HG03571 (cell line): ENCODE data around the gene ZCCHC2.
A peak's percentile ranks its signal among the peaks of the same experiment; 100 is the strongest.

ENCODE experiments used
- ATAC-seq: cut with Tn5 transposase; IDR thresholded peaks from one replicate; pipeline ENCODE4 v1.9.1; 2021; ENCODE audit not compliant: unreplicated experiment

ZCCHC2 gene

DNA sequence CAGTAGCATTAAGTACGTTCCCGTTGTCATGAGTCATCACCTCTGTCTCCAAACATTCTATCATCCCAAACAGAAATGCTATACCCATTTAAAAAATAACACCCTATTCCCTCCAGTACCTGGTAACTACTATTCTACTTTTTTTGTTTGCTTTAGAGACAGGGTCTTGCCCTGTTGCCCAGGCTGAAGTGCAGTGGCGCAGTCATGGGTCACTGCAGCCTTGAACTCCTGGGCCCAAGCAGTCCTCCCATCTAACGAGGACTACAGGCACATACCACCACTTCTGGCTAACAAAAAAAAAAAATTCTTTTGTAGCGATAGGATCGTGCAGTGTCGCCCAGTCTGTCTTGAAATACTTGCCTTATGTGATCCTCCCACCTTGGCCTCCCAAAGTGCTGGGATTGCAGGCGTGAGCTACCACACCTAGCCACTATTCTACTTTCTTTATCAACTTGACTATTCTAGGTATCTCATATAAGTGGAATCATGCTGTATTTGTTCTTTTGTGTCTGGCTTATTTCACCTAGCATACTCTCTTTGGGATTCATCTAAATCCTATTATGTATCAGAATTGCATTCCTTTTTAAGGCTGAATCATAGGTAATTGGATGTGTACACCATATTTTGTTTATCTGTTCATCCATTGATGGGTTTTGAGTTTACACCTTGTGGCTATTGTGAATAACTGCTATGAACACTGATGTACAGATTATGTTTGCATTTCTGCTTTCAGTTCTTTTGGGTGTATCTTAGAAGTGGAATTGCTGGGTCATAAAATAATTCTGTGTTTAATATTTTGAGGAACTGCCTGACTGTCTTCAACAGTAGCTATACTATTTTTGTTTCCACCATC, 14.4 kb downstream of the ZCCHC2 start:
- ATAC-seq, result no peak

DNA sequence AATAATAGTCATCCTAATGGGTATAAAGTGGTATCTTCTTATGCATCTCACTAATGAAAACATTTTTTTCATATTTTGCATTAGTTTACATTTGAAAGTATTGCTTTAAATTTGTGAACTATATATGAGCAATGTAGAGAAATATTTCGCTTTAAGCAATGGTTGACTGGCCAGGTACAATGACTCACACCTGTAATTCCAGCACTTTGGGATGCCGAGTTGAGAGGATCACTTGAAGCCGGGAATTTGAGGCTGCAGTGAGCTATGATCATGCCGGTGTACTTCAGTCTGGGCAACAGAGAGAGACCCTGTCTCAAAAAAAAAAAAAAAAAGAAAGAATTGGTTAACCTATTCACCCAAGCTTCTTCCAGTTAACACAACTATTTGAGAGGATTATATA, 15.1 kb downstream of the ZCCHC2 start:
- ATAC-seq, result no peak

DNA sequence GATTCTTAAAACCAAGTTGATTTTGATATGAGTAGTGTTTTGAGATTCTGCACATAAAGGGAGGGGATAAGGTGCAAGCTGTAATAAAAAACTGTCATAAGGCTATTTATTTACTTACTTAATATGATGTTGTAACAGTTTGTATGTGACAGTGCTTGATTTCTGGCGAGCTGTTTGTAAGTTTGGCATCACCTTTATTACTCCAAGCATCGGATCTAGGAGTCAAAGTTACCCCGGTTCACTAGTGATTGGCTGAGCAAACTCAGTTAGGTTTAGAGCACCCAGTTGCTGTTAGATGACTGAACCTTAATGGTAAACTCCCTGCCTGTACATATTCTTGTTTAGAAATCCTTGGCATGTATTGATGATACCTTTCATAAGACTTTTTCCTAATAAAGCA, 16.1 kb downstream of the ZCCHC2 start:
- no peak for ATAC-seq

DNA sequence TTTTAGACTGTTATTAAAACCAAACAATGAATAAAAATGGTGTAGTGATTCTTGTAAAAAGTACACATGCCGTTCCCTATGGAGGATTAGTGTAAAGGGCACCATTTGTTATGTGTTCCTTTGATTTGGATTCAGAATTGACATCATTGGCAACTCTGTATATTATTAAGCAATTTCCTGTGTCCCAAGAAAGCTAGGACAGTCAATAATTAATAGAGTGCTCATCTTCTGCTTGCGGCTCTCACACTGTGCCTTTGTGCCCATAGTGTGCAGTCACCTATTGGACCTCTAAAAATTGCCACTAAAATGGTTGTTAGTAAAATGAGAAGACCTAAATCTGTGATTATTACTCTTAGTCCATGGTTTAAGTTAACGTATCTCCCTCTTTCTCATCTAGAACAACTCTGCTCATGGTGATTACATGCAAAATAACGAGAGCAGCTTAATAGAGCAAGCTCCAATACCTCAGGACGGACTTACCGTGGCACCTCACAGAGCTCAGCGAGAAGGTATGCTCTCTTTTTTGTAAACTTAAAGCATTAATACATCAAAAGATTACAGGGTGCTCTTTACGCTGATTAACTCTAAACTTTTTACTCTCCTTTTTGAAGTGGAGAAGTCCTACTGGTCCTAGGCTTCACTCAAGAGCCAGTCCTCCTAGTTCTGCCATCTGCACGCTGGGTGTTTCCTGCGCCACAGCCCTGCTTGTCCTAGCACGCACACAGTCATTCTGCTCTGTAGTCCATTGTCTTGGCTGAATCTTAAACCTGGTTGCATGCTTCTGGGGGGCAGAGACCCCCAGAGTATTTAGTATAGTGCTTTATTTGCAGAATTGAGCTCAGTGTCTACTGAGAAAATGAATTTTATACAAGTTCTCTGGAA, 16.7 kb downstream of the ZCCHC2 start:
- no peak for ATAC-seq

DNA sequence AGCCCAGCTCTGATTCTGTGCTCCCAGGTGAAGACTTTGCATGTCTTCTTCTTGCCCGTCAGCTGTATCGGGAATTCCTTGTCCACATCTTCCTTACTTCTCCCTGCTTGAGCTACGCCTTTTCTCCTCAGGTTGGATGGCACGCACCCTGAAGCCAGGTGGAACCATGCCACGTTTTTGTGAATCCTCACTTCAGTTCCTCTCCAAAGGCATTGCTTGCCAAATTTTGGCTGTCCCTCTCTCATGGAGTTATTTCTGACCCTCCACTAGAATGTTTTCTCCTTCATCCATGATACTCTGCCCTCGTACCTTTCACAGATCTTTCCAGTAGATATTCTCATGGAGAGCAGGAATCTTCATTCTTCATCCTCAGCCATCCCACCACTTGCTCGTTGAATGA, 20.2 kb downstream of the ZCCHC2 start:
- ATAC-seq, result no peak

DNA sequence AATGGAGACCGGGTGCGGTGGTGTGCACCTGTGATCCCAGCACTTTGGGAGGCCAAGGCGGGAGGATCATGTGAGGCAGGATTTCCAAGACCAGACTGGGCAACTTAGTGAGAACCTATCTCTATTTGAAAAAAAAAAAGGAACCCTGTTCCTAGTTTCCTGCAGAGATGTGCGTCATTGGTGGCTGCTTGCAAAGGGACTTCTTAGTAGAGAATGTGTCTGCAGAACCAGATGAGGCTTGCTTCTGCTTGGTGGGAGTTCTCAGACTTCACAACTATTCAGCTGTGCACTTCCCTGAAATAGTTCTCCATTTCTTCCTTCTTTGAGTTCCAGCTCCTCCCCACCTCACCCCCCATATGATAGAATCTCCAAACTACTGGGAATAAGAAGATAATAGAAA, 22.3 kb downstream of the ZCCHC2 start:
- no peak for ATAC-seq

DNA sequence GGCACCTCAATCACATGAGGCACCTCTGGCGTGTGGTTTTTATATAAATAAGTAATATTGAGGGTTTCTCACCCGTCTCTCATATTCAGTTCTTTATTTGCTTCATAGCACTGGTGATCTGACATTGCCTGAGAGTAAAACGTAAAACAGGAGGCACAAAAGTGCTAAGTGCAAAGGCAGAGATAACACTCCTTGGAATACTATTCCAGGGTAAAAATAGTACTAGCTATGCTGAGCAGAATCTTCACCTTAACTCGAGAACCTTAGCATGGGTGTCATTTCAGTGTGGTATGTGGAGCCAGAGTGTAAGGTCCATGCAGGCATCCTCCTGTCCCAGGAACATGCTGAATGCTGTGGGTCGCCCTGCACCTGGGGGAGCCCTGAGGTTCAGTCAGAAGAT, 26.9 kb downstream of the ZCCHC2 start:
- no peak for ATAC-seq

DNA sequence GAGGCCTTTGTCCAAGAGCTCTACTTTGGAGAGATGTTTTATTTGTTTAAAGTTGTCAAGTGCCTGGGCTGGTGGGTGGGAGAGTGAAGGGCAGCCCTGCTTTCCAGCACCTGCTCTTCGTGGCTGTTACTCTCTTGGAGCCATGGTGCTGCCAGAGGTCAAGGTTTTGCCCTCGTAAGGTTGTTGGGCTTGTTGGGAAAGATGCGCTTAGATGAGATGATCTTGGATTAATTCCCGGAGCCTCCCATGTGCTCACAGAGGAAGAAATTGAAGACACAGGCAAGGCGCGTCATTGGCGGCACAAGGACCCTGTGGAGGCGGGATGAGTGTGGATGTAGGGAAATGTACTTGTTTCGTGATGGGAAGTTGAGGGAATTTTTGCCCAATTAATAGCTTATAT, 27.9 kb downstream of the ZCCHC2 start:
- ATAC-seq, result no peak

DNA sequence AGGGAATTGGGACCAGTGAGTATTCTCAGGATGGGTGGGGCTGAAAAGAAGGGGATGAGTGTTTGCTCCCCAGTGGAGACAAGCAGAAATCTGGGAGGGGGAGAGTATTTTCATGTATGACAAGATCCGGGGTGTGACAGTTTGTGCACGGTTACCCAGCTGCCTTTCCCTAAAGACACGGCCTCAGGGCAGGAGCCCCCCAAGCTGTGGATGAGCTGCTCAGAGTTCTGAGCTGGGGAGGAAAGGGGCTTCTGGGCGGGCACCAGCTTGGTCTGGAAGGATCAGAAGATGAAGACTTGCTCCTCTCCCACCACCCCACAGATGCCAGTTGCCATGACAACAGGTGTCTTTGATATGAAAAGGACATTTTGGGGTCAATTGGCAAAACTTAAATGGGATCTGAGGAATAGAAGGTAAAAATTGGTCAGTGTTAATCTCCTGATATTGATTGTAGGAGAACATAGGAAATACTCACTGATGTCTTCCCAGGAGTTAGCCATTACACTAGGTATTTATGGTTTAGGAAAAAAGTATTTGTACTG, 29.2 kb downstream of the ZCCHC2 start:
- no peak for ATAC-seq

DNA sequence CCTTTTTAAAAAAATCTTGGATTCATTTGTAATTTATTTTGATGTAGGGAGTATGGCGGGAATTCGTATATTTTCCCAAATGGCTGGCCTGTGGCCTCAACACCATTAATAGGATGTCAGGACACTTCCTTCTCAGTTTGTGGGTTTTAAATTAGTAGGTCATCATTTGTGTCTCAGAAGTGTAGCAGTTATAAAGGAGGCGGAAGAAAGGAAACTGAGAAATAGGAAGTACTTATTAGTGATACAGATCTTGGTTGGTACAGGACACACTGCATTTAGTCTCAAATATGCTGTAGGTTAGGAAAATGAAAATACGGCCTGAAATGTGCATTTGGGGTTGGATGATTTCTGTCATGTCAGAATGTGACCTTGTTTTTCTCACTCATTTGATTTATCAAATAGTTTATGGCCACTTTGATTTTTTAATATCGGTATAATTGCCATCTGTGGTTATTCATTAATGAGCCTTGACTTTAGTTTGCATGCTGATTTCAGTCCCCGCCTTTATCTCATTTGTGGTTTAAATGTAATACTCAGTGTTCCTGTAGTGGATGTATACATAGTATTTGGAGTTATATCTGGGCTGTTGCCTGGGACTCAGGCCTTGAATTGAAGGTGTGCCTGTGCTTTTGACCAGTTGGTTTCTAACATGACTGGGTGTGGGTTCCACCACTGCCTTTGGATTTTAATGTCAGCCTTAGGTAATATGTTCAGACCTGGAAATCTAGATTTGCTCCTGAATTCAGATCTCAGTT, 31.4 kb downstream of the ZCCHC2 start:
- peak; percentile 53 for ATAC-seq

DNA sequence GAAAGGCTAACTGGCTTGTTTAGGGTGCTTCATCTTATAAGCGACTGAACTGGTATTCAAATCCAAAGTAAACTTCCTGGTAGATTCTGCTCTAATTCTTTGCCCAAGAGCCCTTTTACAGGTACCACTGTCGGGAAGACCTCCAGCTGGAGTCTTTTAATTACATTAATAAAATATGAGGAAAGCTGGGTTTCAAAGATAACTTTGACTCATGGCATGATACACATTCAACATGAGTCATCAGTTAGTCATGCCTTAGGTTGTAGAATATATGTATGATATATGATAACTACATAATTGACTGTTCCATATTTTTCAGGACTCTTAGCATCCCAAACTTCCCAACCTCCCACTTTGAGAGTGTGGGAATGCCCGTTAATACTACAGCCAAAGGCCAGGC, 32.3 kb downstream of the ZCCHC2 start:
- ATAC-seq, result no peak

DNA sequence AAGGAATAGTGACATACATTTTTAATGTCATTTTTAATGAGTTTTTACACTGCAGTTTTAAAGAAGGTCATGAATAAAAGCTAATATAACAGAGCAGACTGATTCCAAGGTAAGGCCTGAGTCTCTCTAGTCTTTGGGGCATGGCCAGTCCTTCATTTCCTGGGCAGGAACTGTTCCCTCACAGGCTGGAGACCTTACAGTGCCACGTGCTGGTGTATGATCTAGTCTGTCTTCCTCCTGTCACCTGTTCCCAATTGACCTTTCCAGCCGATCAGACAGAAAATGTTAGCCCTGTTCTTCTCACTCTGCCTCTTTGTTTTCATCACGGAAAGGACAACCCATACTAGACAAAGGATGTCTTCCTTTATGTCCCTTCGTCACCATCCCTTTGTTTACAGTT, 33.6 kb downstream of the ZCCHC2 start:
- no peak for ATAC-seq

DNA sequence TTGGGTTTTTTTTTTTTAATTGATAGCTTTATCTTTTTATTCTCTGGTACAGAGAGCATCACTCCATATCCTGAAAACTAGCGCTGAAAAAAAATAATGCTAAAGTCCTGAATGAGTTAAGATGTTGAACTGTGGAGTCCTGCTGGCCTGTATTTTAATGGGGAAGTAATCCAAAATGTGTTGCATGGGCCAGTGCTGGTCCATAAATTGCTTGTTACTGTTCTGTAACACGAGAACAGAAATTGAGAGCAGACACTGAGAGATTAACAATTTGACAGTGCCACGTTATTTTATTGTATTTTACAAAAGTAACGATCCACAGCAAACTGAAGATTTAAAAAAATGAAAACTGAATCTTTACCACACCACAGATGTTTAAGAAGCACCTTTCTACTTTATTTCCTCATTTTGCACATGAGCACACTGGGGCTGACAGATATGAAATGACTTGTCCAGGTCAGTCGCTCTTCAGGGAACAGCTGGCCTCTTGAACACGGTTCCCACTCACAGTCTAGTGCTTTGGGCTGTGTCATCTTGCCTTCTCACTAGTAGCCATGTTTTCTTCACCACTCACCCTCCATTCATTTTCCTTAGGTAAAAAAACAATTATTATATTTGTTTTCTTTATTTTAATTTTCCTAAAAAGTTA, 35.3 kb downstream of the ZCCHC2 start:
- no peak for ATAC-seq

DNA sequence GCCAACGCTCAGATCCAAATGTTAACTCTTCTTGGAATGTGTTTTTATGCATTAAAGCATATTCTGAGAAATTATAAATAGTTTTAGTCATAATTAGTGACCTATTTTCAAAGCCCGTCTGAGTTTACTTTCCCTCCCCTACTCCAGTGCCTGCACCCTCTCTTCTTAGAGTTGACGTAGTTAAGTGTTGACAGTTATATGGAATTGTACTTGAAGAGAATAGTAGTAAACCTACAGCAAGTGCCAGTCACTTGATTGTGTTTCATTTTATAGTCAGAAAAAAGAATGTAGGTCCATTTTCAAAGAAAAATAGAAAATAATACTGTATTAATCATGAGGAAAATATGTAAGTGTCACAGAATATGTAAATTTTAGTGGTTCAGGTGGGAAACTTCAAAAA, 41.2 kb downstream of the ZCCHC2 start:
- no peak for ATAC-seq

DNA sequence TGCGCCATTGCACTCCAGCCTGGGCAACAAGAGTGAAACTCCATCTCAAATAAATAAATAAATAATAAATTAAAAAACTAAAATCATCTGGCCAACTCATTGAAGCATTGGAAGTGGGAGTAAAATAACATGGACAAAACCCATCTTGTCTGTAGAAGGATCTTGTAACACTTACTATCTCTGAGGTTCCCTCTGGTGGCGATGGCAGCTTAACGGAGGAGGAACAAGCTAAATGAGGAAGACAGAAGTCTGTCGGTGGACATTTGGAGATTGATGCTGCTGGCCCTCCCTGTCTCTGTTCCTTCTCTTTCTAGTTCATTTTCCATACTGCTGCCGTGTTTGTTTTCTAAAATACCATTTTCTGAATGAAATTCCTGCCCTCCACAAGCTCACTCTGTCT, 43.4 kb downstream of the ZCCHC2 start:
- no peak for ATAC-seq

DNA sequence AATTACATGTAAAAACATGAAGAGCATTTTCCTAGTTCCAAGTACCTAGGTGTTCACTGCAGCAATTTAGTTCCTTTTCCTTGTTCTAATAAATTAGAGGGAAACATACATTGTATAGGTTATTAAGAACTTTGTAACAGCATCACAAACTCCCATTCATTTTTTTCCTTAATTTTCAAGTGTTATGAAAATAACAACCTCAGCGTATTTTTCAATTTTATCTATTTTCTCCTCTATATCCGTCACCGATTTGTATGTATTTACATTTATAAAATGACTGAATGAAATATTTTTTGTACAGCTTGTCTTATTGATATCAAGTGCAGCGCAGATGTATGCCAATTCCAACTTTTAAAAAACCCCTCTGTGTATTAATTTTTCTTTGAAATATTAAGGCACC, 44.0 kb downstream of the ZCCHC2 start:
- no peak for ATAC-seq

DNA sequence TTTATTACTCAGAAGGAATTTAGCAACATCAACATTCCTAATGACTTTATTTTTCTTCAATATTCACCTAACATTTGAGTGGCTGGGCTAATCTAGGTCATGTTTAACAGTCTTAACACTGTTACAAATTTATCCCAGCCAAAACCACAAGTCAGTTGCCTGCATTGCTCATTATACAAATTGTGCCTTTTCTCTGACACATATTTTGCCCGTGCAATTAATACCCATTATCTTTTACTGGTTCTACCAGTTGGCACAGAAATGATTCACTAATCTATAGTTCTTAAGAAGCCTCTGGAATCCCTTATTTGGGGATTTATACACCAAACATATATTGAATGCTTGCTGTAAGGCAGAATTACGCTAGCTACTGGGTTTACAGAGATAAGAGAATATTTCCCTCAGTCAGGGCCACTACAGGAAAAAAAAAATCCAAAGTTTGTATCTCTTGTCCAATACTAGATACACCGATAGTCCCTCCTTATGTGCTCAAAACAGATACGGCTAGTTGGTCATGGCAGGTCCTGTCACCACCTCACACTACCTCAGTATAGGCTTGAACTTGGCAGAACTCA, 46.3 kb downstream of the ZCCHC2 start:
- ATAC-seq, result no peak

DNA sequence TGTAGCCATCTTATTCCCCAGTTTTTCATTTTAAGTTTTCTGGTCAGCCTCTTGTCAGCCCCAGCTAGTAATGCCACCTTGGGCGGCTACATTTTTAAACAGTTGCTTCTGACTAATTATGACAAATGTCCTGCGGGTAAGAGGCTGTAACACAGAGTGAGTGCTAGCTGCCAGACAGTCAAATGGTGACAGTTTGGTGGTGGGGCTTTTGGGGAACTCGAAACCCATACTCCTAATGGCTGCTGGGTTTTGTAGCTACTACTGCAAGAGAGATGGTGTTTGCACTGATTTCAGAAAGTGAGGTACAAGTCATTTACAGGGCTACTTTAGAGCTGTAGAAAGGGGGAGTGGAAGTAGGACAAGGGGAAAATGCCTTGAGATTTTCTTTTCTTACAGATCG, 48.2 kb downstream of the ZCCHC2 start:
- no peak for ATAC-seq

DNA sequence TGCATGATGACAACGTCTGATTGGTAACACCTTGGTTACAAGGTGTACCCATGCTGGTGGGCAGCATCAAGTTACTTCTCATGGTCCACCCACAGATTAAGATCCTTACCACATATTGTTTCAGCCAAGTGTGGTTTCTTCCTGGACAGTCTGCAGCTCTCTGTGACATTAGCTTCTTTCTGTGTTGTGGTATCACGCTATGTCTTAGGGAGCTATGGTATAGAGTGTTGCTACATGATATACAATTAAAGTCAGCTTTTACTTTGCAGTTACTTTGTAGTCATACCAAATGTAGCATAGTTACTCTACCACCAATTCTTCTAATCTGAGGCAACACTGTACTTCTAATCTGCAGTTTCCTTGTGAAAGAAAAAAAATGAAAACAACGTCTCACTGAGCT, 48.8 kb downstream of the ZCCHC2 start:
- no peak for ATAC-seq

DNA sequence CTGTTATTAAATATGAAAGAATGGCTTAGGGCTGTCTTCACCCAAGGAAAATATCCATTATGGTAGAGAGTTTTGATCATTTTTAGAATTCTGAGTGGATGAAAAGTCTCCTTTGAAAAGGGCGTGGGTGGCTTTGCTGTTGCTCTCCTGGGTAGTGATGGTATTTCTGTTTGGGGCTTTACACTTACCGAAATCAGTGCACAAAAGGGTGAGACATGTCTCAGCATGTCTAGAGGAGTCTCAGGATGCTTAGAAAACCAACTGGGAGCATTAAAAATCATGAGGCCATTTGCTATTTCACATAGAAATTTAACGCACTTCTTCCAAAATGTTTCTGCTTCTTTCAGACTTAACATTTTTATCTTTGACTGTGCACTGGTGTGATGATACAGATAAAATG, 49.6 kb downstream of the ZCCHC2 start:
- ATAC-seq, result no peak
